HG03575 (cell line): ENCODE measurements around the gene KCNMB4.
A peak's percentile ranks its signal among the peaks of the same experiment; 100 is the strongest.
"Not testable (repeated sequence)": the region's sequence is repeated elsewhere in the genome, so short reads cannot be mapped to it uniquely, and the experiment has no call there.

ENCODE experiments used
- ATAC-seq: cut with Tn5 transposase; IDR thresholded peaks from one replicate; pipeline ENCODE4 v1.9.1; 2021; ENCODE audit not compliant: unreplicated experiment, insufficient number of reproducible peaks, low FRiP score; ENCODE audit errors: extremely low read depth

Gene KCNMB4

DNA sequence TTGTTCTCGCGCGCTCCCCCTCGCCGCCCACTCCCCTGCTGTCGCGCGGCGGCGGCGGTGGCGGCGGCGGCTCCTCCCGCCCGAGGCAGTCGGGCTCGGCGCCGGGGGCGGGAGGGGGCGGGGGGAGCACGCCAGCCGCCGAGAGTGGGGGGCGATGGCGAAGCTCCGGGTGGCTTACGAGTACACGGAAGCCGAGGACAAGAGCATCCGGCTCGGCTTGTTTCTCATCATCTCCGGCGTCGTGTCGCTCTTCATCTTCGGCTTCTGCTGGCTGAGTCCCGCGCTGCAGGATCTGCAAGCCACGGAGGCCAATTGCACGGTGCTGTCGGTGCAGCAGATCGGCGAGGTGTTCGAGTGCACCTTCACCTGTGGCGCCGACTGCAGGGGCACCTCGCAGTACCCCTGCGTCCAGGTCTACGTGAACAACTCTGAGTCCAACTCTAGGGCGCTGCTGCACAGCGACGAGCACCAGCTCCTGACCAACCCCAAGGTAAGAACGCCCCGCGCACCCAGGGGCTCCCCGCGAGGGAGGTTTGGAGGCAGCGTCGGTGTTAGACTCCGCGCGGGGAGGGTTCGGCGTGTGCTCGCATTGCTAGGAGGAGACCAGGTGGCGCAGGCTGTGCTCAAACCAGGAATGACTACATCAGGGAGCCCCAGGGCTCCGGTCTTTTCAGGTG lies 629 bp downstream of the KCNMB4 start:
- ATAC-seq = no peak

DNA sequence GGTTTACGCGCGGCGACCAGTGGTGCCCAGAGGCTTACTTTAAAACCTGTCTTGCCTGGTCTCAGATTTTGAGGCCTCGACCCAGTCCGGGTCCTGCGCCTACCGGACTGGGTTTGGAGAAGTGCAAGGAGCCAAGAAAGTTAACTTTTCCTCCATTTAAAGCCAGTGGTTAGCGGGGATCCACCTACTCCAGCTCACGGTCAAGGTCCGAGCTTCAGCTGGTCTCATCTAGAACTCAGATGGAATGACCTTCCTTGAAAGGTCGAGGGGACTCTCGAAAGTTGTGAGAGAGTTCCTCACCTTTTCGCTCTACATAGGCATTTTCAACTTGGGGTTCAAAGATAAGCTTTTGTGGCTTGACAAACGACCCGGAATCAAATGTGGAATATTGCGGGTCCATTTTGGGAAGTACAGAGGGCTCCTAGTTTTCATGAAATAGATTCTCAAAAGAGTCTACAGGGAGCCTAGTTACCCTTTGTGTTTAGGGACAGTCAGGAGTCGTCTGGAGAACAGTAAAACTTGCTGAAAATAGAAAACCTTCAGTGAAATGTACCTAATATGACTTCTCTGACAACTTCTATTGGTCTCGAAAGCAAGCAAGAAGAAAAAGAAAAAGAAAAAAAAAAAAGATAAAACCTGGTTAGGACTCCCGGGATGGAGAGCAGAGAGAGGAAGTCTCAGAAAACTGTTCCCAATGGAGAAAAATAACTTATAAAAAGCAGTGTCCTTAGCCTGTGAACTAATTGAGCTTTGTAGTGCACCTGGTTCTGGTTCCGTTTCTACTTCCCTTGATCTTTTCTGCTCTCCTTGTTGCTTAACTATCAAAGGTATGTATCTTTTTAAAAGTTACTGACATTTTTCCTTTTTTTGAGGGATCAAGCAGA lies 1.4 kb downstream of the KCNMB4 start:
- no peak for ATAC-seq

DNA sequence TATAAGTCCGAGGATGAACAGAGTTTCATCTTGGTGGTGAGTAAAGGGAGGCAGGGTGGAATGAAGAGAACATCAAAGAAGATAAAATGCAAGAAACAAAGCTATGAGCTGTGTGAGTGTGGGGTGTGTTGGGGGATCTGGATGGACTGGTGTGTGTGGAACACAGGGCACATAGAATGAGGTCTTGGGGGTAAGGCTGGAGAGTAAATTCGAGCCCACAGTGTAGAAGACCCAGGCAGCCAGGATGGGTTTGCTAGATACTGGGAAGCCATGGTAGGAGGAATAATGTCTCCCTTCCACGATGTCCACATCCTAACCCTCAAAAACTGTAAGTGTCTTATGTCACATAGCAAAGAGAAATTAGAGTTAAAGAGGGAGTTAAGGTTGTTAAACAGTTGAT lies 6.8 kb downstream of the KCNMB4 start:
- no peak for ATAC-seq

DNA sequence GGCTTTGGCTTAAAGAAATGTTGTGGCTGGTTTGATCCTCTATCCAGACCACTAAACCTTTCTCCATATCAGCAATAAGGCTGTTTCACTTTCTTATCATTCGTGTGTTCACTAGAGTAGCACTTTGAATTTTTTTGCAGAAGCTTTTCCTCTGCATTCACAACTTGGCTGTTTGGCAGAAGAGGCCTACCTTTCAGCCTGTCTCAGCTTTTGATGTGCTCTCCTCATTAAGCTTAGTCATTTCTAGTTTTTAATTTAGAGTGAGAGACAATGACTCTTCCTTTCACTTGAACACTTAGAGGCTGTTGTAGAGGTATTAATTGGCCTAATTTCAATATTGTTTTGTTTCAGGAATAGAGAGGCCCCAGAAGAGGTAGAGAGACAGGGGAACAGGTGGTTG lies 13.8 kb downstream of the KCNMB4 start:
- ATAC-seq = no peak

DNA sequence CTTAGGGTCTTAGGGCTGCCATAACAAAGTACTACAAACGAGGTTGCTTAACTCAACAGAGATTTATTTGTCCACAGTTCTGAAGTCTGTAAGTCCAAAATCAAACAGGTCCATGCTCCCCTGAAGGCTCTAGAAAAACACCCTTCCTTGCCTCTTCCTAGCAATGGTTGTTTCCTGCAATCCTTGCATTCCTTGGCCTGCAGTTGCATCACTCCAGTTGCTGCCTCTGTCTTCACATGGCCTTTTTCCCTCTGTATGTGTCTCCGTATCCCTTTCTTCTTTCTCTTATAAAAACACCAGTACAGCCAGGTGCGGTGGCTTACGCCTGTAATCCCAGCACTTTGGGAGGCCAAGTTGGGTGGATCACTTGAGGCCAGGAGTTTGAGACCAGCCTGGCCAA lies 17.4 kb downstream of the KCNMB4 start:
- no peak for ATAC-seq

DNA sequence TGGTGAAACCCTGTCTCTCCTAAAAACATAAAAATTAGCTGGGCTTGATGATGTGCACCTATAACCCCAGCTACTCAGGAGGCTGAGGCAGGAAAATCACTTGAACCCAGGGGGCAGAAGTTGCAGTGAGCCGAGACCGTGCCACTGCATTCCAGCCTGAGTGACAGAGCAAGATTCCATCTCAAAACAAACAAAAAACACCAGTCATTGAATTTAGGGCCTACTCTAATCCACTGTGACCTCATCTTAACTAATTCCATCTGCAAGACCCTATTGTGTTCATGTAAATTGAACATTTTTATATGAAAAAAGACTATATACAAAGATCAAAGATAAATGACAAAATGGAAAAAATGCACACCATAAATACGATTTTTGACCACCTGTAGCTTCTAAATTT lies 17.8 kb downstream of the KCNMB4 start:
- no peak for ATAC-seq

DNA sequence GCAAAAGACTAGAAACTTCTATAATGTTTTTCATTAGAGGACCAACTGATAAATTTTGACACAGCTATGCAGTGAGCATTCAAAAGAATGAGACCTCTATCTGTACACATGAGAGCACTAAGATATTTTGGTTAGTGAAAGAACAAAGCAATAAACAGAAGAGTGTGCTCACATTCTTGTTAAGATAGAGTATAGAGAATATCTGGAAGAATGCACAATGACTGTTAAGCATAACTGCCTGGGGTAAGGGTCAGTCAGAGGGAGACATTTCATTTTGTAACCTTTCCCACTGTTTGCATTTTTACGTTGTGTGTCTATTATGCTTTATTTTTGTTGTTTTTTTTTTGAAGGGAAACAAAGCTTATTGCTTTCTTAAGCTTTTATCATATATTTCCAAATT lies 20.7 kb downstream of the KCNMB4 start:
- no peak for ATAC-seq

DNA sequence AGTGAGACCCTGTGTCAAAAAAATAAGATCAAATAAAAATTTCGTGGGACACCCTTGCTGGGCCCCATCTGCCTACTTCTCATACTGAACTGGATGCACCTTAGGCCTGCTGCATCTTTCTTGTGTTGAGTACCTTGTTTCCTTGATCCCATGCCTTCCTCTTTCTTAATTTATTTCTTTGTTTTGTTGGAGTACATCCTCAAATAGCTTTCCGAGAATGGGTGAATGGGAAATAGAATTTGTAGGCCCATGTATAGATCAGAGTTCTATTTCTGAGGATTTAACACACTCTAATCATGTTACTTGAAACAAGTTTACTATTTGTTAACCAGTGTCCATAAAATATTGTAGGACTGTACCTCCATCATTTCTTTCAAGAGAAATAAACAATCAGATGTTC lies 23.6 kb downstream of the KCNMB4 start:
- no peak for ATAC-seq

DNA sequence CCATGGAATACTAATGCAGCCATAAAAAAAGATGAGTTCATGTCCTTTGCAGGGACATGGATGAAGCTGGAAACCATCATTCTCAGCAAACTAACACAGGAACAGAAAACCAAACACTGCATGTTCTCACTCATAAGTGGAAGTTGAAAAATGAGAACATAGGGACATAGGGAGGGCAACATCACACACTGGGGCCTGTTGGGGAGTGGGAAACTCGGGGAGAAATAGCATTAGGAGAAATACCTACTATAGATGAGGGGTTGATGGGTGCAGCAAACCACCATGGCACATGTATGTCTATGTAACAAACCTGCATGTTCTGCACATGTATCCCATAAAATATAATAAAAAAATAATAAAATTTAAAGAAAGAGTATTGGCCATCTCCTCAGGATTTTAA lies 26.5 kb downstream of the KCNMB4 start:
- ATAC-seq = not testable (repeated sequence)

DNA sequence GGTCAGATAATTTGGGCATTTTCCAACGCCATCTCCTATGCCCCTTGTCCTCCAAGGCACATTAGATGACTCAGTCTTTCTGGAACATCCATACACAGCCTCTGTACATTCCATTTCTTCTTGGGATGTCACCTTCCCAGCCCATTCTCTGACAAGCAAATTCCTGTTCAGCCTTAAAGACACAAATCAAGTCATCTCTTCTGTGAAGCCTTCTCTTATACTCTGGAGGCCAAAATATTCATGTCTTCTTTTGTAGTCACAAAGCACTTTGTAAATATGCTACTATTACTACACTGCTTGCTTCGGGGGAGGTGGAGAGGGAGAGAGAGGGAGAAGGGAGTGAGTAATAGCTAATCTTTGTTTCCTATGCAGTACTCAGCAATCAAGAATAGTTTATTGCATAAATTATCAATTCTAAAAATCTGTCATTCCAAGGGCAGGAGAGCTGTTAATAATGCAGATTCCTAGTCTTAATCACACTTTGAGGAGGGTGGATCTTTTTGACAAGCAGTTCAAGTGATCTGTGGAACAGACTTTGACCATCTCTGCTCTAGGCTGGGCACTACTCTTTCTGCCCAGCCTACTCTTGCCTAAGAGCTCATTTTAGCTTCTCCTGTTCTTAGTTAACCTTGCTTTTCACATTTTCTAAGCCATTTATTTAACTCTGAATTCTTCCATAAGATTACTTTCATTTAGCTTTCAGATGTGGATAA lies 27.9 kb downstream of the KCNMB4 start:
- no peak for ATAC-seq

DNA sequence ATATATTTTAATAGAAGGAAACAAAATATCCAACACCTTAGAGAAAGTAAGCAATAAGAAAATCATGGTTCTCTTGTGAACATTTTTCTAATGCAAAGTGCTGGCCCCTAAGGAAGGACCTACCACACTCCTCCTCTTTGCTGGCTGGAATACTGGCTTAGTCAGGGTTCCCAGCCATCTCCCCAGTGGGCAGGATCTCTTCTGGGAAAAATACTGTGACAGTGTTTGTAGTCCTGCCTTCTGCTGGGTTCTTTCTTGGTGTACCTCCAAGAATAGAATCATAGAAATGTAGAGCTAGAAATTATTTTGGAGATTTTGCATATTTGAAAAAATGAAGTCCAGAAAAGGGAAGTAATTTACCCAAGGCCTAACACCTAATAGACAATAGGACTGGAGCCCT lies 31.9 kb downstream of the KCNMB4 start:
- no peak for ATAC-seq

DNA sequence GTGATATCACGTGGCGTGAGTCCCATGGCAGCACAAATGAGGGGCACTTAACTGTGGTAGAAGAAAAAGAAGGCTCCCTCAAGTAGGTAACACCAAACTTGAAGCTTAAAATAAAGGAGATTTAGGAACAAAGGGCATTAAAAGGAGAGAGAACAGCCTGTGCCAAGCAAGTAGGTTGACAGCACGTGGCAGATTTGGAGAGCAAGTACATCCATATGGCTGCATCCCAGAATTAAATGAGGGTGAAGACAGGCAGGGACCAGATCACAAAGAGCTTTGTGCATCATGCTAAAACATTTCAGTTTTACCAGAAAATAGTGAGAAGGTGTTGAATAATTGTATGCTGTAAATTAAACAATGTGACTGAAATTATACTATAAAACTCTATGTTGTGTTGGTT lies 32.8 kb downstream of the KCNMB4 start:
- no peak for ATAC-seq

DNA sequence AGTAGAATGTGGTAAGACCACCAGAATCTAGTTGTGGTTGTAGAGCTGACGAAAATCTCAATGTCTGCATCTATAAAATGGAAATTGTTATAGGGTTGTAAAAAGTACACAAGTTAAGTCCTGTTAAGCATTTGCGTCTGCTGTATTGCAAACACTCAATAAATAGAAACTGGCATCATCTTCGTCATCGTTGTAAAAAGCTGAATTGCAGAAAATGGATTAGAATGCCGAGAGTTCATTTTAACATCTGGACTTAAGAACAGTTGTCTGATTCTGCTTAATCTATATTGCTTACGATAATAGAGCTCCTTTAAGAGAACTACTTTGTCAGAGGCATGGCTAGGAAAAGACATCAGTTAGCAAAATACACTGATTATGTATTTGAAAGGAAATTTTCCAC lies 33.2 kb downstream of the KCNMB4 start:
- ATAC-seq = no peak

DNA sequence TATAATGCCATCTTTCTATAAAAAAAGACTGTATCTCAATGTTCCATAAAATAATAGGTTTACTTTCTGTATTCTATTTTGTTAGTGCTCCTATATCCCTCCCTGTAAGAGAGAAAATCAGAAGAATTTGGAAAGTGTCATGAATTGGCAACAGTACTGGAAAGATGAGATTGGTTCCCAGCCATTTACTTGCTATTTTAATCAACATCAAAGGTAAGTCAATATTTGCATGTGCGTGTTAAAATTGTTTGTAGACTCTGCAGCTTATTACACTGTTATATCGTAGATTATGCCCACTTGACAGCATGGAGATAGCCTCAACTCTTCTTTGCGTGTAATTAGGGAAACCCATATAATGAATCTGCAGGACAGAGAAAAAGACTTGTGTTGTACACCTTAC lies 34.0 kb downstream of the KCNMB4 start:
- no peak for ATAC-seq

DNA sequence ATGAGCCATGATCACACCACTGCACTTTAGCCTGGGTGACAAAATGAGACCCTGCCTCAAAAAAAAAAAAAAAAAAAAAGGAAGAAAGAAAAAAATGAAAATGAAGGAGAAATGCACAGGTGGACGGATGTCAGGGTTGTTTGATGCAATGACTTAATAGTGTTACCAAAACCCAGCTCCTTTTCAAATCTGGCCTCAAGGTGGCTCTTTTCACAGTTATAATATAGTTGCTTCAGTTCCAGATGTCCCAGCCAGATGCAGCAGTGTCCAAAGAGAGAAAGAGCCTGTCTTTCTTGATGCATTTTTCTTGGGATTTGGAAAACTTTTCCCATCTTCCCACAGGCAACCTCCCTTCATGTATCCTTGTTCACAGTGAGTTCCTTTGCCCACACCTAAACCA lies 36.5 kb downstream of the KCNMB4 start:
- no peak for ATAC-seq

DNA sequence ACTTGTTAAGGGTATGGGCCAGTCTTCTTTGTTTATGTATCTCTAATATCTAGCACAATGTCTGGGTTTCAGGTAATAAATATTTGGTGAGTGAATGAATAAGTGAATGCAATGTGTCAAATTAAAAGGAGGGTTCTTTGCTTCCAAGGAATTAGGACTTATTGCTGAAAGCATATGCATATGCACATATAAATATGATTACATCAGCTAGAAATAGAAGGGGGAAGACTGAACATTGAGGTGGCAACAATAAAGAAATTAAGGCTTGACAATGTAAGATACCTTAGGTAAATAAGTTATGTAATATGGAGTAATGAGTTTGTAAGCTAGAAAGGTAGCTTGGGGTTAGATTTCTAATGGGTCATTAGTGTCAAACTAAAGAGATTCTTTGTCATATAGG lies 37.7 kb downstream of the KCNMB4 start:
- ATAC-seq = no peak

DNA sequence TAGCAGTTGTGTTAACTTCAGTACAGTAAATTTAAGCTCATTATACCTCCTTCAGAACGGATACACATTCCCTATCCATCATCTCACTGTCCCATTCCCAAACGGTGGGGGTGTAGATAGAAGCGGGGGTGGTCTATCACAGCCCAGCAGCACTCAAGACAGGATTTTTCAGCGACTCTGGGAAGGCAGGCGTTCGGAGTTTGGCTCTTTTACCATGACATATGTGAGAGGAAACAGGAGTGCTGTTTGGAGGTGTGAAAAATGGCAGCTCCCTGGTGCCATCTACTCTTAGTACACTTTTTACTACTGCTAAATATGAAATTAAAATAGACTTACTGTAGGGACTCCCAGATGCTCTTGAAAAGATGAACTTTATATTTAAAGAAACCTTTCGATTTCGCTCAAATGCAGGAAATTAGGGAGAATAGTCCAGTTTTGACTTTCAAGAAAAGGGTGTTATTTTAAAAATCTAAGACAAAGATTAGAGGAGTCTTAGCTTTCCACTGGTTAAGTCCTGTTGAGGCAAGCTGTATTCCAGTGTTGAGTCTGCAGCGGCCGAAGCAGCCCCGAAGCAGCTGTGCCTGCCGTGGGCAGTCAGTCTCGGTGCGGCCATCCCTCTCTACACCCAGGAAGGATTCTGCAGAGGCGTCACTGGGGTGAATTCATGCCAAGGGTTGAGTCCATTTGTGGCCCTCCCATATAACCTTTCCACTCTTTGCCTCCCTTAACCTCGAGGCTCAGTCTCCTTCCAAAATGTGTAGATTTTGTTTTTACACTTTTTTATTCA lies 42.1 kb downstream of the KCNMB4 start:
- ATAC-seq = no peak

DNA sequence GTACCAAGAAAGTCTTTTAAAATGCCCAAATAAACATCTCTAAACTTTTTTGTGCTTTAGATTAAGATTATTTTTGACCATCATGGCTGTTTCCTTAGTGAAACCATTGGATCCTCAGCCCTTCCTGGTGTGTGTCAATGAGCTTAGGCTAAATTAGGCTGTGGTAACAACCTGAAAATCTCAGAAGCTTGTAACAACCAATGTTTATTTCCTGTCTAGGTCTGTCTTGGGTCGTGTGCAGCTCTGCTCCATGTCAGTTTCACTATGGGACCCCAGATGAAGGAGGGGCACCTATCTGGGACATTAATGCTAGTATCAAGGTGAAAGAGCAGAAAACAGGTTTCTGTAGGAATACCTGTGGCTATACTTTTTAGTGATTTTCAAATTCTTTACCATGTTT lies 49.9 kb downstream of the KCNMB4 start:
- peak; percentile 58 for ATAC-seq

DNA sequence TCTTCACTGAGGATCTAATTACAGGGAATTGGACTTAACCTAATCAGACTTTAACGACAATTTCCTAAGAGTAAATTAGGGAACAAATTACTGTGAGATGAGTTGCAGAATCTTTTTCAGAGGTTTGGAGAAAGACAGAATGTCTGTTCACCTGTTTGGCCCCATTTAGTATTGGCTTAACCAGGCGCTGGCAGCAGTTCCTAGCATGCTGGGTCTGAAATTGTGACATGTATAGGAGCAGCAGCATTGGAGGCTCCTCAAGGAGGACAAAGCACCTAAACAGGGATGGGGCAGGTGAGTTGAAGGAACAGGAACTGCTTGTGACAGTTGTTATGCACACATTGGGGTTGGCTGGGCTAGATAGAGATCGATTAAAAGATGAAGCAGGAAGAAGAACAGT lies 51.0 kb downstream of the KCNMB4 start:
- ATAC-seq = no peak
